Measurements from ENCODE around the gene ZNF300.
A peak's percentile ranks its signal among the peaks of the same experiment; 100 is the strongest.
"Not testable (repeated sequence)": the region's sequence is repeated elsewhere in the genome, so short reads cannot be mapped to it uniquely, and the experiment has no call there.

ZNF300 gene

GRCh38 chr5:150904479-150905311, at the start of gene ZNF300:
Gene ZNF300, minus strand, starts transcription at chr5:150904980. Its CDS starts 1,825 bp downstream, at chr5:150903155.
- FAIRE-seq = no peak

- no peak for FAIRE-seq
Observed at GRCh38 chr5:150948539-150948938, 43.8 kb upstream of the ZNF300 start.

GRCh38 chr5:150946351-150946905, 41.6 kb upstream of the ZNF300 start:
- FAIRE-seq = no peak

GRCh38 chr5:150945947-150946346, 41.2 kb upstream of the ZNF300 start:
- no peak for FAIRE-seq

GRCh38 chr5:150945486-150945885, 40.7 kb upstream of the ZNF300 start:
- FAIRE-seq = no peak

- no peak for FAIRE-seq
Observed at GRCh38 chr5:150931368-150931965, 26.7 kb upstream of the ZNF300 start.

GRCh38 chr5:150918613-150919012, 13.8 kb upstream of the ZNF300 start:
- FAIRE-seq = no peak

- no peak for FAIRE-seq
Observed at GRCh38 chr5:150912312-150912814, 7.6 kb upstream of the ZNF300 start.

- no peak for FAIRE-seq
Observed at GRCh38 chr5:150905312-150905683, 518 bp upstream of the ZNF300 start.

- no peak for FAIRE-seq
Observed at GRCh38 chr5:150901446-150901845, 3.3 kb downstream of the ZNF300 start.

GRCh38 chr5:150895431-150896428, 9.1 kb downstream of the ZNF300 start:
- FAIRE-seq = no peak

GRCh38 chr5:150879358-150879757, 25.4 kb downstream of the ZNF300 start:
- FAIRE-seq = no peak

GRCh38 chr5:150862070-150862469, 42.7 kb downstream of the ZNF300 start:
- FAIRE-seq = no peak

- FAIRE-seq = no peak
Observed at GRCh38 chr5:150860246-150860821, 44.4 kb downstream of the ZNF300 start.

GRCh38 chr5:150856700-150857099, 48.1 kb downstream of the ZNF300 start:
- not testable (repeated sequence) for FAIRE-seq

- no peak for FAIRE-seq
Observed at GRCh38 chr5:150853561-150853960, 51.2 kb downstream of the ZNF300 start.

- FAIRE-seq = no peak
Observed at GRCh38 chr5:150851039-150851438, 53.7 kb downstream of the ZNF300 start.

GRCh38 chr5:150848271-150848670, 56.5 kb downstream of the ZNF300 start:
- FAIRE-seq = no peak

GRCh38 chr5:150847334-150847695, 57.5 kb downstream of the ZNF300 start:
- no peak for FAIRE-seq

GRCh38 chr5:150846654-150847333, 58.0 kb downstream of the ZNF300 start:
- FAIRE-seq = peak; percentile 80

- not testable (repeated sequence) for FAIRE-seq
Observed at GRCh38 chr5:150846308-150846653, 58.5 kb downstream of the ZNF300 start, which contains the start of gene IRGM. Gene IRGM, plus strand, starts transcription at chr5:150846521. Its CDS starts 1,603 bp downstream, at chr5:150848124.
